Epithelial cell of proximal tubule (primary cell): ENCODE results near the gene RSRC2. TPM values are rescaled to one million over a fixed set of nuclear protein-coding genes. Genes with fewer than 3 reads are reported as not detected.

Experiments used
- DNase-seq: peaks from one replicate; pipeline ENCODE4 v3.0.0-alpha.2; 2011; ENCODE audit warnings: low read depth
- H3K4me3 ChIP-seq: 2 replicates; pipeline ENCODE4 v1.5.1; 2011; ENCODE audit warnings: low read depth, mild to moderate bottlenecking, low read length
- total RNA-seq: library from RNA; depleted of rRNA; stranded (reverse); fragments of >200 nt; gene quantifications from 2 replicates; pipeline ENCODE4 v1.2.3, GENCODE V29; 2015
- TF ChIP-seq, protein P1 (sequence below): conservative IDR thresholded peaks from 2 replicates; pipeline ENCODE4 v1.5.1; 2012; ENCODE audit warnings: low read depth, mild to moderate bottlenecking, low read length

RSRC2 gene
- total RNA-seq, 1 donor from 2014 or later: 72.4 TPM

DNA sequence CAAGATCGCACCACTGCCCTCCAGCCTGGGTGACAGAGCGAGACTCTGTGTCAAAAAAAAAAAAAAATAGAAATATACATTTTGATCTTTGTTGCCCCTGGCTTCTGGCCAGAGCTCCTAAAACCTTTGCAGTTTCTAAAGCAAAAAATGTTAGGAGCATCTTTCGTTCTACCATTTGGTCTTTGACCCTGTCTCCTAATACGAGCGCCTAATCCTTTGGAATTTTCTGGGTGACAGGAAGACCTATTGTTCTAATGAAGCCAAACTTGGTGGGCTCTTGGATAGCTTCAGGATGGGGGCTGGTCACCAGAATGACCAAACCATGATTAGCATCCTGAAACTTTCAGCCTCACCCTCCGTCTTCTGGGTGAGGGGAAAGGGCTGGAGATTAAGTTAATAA, 72.0 kb downstream of the RSRC2 start:
- no peak overlapping the region for H3K4me3 ChIP-seq
- DNase-seq: no peak
- TF ChIP-seq, protein P1, sequence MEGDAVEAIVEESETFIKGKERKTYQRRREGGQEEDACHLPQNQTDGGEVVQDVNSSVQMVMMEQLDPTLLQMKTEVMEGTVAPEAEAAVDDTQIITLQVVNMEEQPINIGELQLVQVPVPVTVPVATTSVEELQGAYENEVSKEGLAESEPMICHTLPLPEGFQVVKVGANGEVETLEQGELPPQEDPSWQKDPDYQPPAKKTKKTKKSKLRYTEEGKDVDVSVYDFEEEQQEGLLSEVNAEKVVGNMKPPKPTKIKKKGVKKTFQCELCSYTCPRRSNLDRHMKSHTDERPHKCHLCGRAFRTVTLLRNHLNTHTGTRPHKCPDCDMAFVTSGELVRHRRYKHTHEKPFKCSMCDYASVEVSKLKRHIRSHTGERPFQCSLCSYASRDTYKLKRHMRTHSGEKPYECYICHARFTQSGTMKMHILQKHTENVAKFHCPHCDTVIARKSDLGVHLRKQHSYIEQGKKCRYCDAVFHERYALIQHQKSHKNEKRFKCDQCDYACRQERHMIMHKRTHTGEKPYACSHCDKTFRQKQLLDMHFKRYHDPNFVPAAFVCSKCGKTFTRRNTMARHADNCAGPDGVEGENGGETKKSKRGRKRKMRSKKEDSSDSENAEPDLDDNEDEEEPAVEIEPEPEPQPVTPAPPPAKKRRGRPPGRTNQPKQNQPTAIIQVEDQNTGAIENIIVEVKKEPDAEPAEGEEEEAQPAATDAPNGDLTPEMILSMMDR: no peak

DNA sequence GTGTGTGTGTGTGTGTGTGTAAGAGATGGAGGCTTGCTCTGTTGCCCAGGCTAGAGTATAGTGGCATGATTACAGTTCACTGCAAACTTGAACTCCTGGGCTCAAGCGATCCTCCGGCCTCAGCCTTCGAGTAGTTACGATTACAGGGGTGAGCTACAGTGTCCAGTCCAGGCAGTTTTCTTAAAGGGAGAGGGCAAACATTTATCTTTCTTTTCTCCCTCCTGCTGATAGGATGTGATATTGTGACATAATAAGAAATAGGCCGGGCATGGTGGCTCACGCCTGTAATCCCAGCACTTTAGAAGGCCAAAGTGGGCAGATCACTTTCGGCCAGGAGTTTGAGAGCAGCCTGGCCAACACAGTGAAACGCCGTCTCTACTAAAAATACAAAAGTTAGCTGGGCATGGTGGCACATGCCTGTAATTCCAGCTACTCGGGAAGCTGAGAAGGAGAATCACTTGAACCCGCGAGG, 72.5 kb downstream of the RSRC2 start:
- no peak overlapping the region for H3K4me3 ChIP-seq
- no peak for DNase-seq
- TF ChIP-seq, protein P1: no peak

Other genes with a start within 250 kb of the RSRC2 start
- 38.3 and 49.6 TPM in 2 replicates for gene CLIP1, start 104.3 kb downstream of the RSRC2 start, total RNA-seq
- gene ZCCHC8, start 26.0 kb downstream of the RSRC2 start, total RNA-seq: 23.3 and 25.0 TPM in 2 replicates
- gene KNTC1, start 313 bp upstream of the RSRC2 start, total RNA-seq: 45.2 and 61.2 TPM in 2 replicates
- not detected in 2 replicates for gene HCAR2, start 176.4 kb upstream of the RSRC2 start, total RNA-seq
- gene HCAR3, start 189.9 kb upstream of the RSRC2 start, total RNA-seq: not detected in 2 replicates
- 0.46 and 2.1 TPM in 2 replicates for gene HCAR1, start 203.9 kb upstream of the RSRC2 start, total RNA-seq
- 49.1 and 51.1 TPM in 2 replicates for gene DENR, start 225.9 kb upstream of the RSRC2 start, total RNA-seq
- 0.12 and 0.58 TPM in 2 replicates for gene CCDC62, start 247.6 kb upstream of the RSRC2 start, total RNA-seq